ENCODE data around the gene CCDC88C. TPM values are rescaled to one million over a fixed set of nuclear protein-coding genes. Genes with fewer than 3 reads are reported as not detected.
"Not testable (repeated sequence)": the region's sequence is repeated elsewhere in the genome, so short reads cannot be mapped to it uniquely, and the experiment has no call there.

The CCDC88C gene
- total and polyA plus RNA-seq, 2 donors = 25.6 to 47.4 TPM

DNA sequence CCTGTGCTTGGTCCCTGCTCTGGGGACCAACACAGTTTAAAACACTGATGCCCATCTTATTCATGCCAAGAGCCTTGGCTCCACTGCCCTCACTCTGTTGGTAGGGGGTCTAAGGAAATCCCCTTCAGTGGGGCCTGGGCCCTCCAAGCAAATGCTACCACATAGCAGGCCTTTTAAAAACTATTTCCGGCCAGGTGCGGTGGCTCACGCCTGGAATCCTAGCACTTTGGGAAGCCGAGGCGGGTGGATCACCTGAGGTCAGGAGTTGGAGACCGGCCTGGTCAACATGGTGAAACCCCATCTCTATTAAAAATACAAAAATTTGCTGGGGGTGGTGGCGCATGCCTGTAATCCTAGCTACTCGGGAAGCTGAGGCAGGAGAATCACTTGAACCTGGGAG is 172.0 kb downstream of the CCDC88C start:
- 93% methylated on average over 8 of the region's 8 CpGs for WGBS
- peaks cover 43 to 63% of the 10 kb centered on the region in 2 donors for H3K4me1 ChIP-seq (ENCODE audit: control insufficient read depth in 2 of 2, insufficient read depth in 2 of 2, low read length in 2 of 2)
- H3K27ac ChIP-seq (ENCODE audit: low read depth in 1 of 2, low read length in 1 of 2) = peak overlapping the region; percentile 17 to 50

DNA sequence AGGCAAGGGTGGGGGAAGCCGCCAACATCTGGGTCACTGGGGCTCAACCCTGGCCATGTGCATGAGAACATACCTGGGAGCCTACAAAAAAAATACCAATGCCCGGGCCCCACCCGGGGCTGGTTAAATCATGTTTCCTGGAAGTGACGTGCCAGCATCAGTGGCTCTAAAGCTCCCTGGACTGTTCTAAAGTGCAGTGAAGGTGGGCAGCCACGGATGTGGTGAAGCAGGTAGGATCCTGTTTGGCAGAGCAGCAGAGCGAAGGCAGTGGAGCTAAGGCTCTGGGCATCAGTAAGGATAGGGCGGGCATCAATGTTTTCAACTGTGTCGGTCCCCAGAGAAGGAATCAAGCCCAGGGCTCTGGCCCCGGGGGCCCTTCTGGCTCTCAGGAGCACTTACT is 172.6 kb downstream of the CCDC88C start:
- peak overlapping the region; percentile 6 to 52 for H3K27ac ChIP-seq (ENCODE audit: low read depth in 1 of 2, low read length in 1 of 2)
- H3K27me3 ChIP-seq (ENCODE audit: control insufficient read depth in 2 of 2, insufficient read depth in 1 of 2, low read length in 1 of 2) = no peaks in the 10 kb centered on the region
- DNase-seq (ENCODE audit: low read depth in 6 of 9, low spot score in 9 of 9) = peak in 1 of 9 donors; percentile 53
- no peaks in the 10 kb centered on the region for H3K36me3 ChIP-seq (ENCODE audit: control insufficient read depth in 2 of 2, insufficient read depth in 2 of 2, low read length in 1 of 2)
- no peaks in the 10 kb centered on the region for H3K9me3 ChIP-seq (ENCODE audit: control insufficient read depth in 2 of 2, insufficient read depth in 1 of 2, low read length in 1 of 2)
- no peak overlapping the region for H3K4me3 ChIP-seq (ENCODE audit: low read length in 2 of 2)
- WGBS = 76% methylated on average over 9 of the region's 9 CpGs
- peaks cover 37 to 57% of the 10 kb centered on the region in 2 donors for H3K4me1 ChIP-seq (ENCODE audit: control insufficient read depth in 2 of 2, insufficient read depth in 2 of 2, low read length in 2 of 2)

More for the DNA sequence above, 172.0 kb downstream of the CCDC88C start:
- not testable (repeated sequence) for H3K4me3 ChIP-seq (ENCODE audit: low read length in 2 of 2); H3K9me3 ChIP-seq (ENCODE audit: control insufficient read depth in 2 of 2, insufficient read depth in 1 of 2, low read length in 1 of 2); H3K27me3 ChIP-seq (ENCODE audit: control insufficient read depth in 2 of 2, insufficient read depth in 1 of 2, low read length in 1 of 2); H3K36me3 ChIP-seq (ENCODE audit: control insufficient read depth in 2 of 2, insufficient read depth in 2 of 2, low read length in 1 of 2); DNase-seq (ENCODE audit: low read depth in 6 of 9, low spot score in 9 of 9)

DNA sequence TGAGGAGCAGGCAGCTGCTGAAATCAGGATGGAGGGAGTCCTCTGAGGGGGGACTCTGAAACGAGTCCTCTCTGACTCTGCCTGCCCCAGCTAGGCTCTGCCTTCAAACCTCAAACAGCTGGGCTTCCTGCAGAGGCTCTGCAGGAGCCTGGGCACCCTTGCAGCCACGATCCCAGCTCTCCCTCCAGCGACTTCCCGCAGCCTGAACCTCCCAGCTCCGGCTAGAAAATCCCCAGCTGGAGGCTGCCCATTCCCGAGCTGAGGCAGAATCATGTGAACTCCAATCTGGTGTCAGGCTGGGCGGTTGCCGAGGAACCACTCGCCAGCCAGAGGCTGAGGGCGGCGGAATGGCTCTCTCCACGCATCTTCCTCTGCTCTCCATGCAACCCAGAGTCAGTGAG is 173.1 kb downstream of the CCDC88C start, which contains the start of gene GPR68:
TSS of gene GPR68 (minus strand) at position 204 of the 401 bp plus-strand sequence. CDS start 9,654 bp downstream, outside the sequence.
- Histone ChIP-seq H3K36me3 (ENCODE audit: control insufficient read depth in 2 of 2, insufficient read depth in 2 of 2, low read length in 1 of 2) (no peaks in the 10 kb centered on the region), H3K9me3 (ENCODE audit: control insufficient read depth in 2 of 2, insufficient read depth in 1 of 2, low read length in 1 of 2) (no peaks in the 10 kb centered on the region), H3K27me3 (ENCODE audit: control insufficient read depth in 2 of 2, insufficient read depth in 1 of 2, low read length in 1 of 2) (no peaks in the 10 kb centered on the region), H3K4me1 (ENCODE audit: control insufficient read depth in 2 of 2, insufficient read depth in 2 of 2, low read length in 2 of 2) (peaks cover 34 to 53% of the 10 kb centered on the region in 2 donors), H3K27ac (ENCODE audit: low read depth in 1 of 2, low read length in 1 of 2) (peak within 1 kb of the TSS; percentile 50 to 52), H3K4me3 (ENCODE audit: low read length in 2 of 2) (no peak within 1 kb of the TSS)
- DNase-seq (ENCODE audit: low read depth in 6 of 9, low spot score in 9 of 9) = peak in 1 of 9 donors; percentile 72
- 23% methylated on average over 12 of the region's 12 CpGs for WGBS

DNA sequence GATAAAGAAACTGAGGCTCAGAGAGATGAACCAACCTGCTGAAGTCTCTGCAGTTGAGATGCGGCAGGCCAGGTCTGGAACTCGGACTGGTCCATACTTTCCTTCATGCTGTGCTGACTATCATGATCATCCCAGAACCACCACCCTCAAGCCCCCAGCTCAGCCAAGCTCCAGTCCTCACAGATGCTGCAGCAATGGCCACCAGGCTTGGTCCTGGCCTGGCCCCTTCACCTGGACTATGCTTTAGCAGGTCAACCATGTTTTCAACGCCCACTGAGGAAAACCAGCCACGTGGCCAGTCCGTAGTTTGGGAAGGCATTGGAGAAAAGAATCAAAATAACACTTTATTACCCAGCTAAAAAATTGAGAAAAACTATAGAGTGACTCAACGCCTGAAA is 174.5 kb downstream of the CCDC88C start:
- H3K27ac ChIP-seq (ENCODE audit: low read depth in 1 of 2, low read length in 1 of 2) = peak overlapping the region; percentile 52 to 62
- DNase-seq (ENCODE audit: low read depth in 6 of 9, low spot score in 9 of 9) = no peak
- no peaks in the 10 kb centered on the region for H3K27me3 ChIP-seq (ENCODE audit: control insufficient read depth in 2 of 2, insufficient read depth in 1 of 2, low read length in 1 of 2)
- H3K4me3 ChIP-seq (ENCODE audit: low read length in 2 of 2) = no peak overlapping the region
- H3K9me3 ChIP-seq (ENCODE audit: control insufficient read depth in 2 of 2, insufficient read depth in 1 of 2, low read length in 1 of 2) = no peaks in the 10 kb centered on the region
- peaks cover 40 to 63% of the 10 kb centered on the region in 2 donors for H3K4me1 ChIP-seq (ENCODE audit: control insufficient read depth in 2 of 2, insufficient read depth in 2 of 2, low read length in 2 of 2)
- 89% methylated on average over 6 of the region's 6 CpGs for WGBS
- H3K36me3 ChIP-seq (ENCODE audit: control insufficient read depth in 2 of 2, insufficient read depth in 2 of 2, low read length in 1 of 2) = no peaks in the 10 kb centered on the region

DNA sequence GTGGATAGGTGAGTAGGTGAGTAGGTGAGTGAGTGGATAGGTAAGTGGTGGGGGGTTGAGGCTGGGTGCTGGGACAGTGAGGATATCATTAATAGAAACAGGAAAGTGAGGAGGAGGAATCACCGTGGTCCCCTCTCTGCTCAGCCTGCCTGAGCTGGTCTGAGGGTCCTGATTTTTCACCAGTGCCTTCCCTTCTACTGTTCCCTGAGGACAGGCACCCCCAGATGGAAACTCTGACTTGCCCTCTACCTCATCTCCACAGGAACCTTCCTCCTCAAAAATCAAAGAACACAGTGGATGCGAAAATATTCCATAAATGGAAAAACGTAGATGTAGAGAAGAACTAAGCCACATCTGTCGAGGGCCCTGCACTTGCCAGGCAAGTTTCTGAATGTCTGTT is 175.0 kb downstream of the CCDC88C start:
- Histone ChIP-seq H3K4me3 (ENCODE audit: low read length in 2 of 2) (no peak overlapping the region), H3K36me3 (ENCODE audit: control insufficient read depth in 2 of 2, insufficient read depth in 2 of 2, low read length in 1 of 2) (no peaks in the 10 kb centered on the region), H3K27me3 (ENCODE audit: control insufficient read depth in 2 of 2, insufficient read depth in 1 of 2, low read length in 1 of 2) (no peaks in the 10 kb centered on the region), H3K4me1 (ENCODE audit: control insufficient read depth in 2 of 2, insufficient read depth in 2 of 2, low read length in 2 of 2) (peaks cover 40 to 63% of the 10 kb centered on the region in 2 donors), H3K27ac (ENCODE audit: low read depth in 1 of 2, low read length in 1 of 2) (no peak overlapping the region), H3K9me3 (ENCODE audit: control insufficient read depth in 2 of 2, insufficient read depth in 1 of 2, low read length in 1 of 2) (no peaks in the 10 kb centered on the region)
- DNase-seq (ENCODE audit: low read depth in 6 of 9, low spot score in 9 of 9) = no peak
- WGBS = 88% methylated on average over 4 of the region's 4 CpGs

DNA sequence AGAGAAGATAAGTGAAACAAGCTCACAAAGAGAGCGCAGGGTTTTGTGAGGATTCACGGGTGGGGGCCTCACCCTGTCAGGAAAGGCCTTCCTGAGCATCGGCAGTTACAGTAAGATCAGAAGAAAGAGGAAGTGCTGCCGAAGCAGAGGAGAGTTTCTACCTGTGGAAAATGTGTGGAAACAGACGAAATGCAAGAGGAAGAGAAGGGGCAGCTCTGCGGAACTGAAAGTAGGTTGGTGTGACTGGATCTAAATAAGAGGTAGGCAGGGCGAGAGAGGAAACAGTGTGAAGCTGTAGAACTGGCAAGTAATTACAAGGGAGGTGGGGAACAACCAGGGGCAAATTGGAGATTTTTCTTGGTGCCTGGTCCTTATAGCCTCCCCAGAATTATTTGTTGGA is 175.8 kb downstream of the CCDC88C start:
- 16% methylated on average over 7 of the region's 7 CpGs for WGBS
- DNase-seq (ENCODE audit: low read depth in 6 of 9, low spot score in 9 of 9) = peak in 1 of 9 donors; percentile 75
- Histone ChIP-seq H3K27me3 (ENCODE audit: control insufficient read depth in 2 of 2, insufficient read depth in 1 of 2, low read length in 1 of 2) (no peaks in the 10 kb centered on the region), H3K4me3 (ENCODE audit: low read length in 2 of 2) (peak overlapping the region in 1 of 2 donors; percentile 8), H3K9me3 (ENCODE audit: control insufficient read depth in 2 of 2, insufficient read depth in 1 of 2, low read length in 1 of 2) (no peaks in the 10 kb centered on the region), H3K27ac (ENCODE audit: low read depth in 1 of 2, low read length in 1 of 2) (peak overlapping the region; percentile 50 to 58), H3K4me1 (ENCODE audit: control insufficient read depth in 2 of 2, insufficient read depth in 2 of 2, low read length in 2 of 2) (peaks cover 40 to 63% of the 10 kb centered on the region in 2 donors), H3K36me3 (ENCODE audit: control insufficient read depth in 2 of 2, insufficient read depth in 2 of 2, low read length in 1 of 2) (no peaks in the 10 kb centered on the region)

DNA sequence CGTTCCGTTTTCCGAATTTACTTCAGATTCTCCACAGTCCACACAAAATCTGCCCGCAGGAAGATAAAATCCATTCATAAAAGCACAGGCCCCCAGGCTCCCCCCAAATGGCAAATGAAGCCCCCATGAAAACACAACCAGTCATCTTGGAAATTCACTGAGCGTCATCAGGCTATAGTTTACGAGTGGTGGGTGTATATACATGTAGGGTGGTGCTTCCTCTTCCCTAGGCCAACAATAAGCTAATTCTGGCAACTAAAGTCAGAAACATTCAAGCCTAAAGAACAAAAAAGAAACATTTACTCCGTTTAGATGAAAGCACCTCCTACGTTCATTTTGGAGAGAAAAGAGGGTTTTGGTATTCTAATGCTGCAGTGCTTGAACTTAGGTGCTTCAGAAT is 179.0 kb downstream of the CCDC88C start:
- H3K27ac ChIP-seq (ENCODE audit: low read depth in 1 of 2, low read length in 1 of 2) = no peak overlapping the region
- H3K4me3 ChIP-seq (ENCODE audit: low read length in 2 of 2) = no peak overlapping the region
- H3K36me3 ChIP-seq (ENCODE audit: control insufficient read depth in 2 of 2, insufficient read depth in 2 of 2, low read length in 1 of 2) = peaks cover 0 to 1% of the 10 kb centered on the region in 2 donors
- no peaks in the 10 kb centered on the region for H3K9me3 ChIP-seq (ENCODE audit: control insufficient read depth in 2 of 2, insufficient read depth in 1 of 2, low read length in 1 of 2)
- no peaks in the 10 kb centered on the region for H3K27me3 ChIP-seq (ENCODE audit: control insufficient read depth in 2 of 2, insufficient read depth in 1 of 2, low read length in 1 of 2)
- H3K4me1 ChIP-seq (ENCODE audit: control insufficient read depth in 2 of 2, insufficient read depth in 2 of 2, low read length in 2 of 2) = peaks cover 21 to 37% of the 10 kb centered on the region in 2 donors
- DNase-seq (ENCODE audit: low read depth in 6 of 9, low spot score in 9 of 9) = no peak
- WGBS = 82% methylated on average over 8 of the region's 8 CpGs

DNA sequence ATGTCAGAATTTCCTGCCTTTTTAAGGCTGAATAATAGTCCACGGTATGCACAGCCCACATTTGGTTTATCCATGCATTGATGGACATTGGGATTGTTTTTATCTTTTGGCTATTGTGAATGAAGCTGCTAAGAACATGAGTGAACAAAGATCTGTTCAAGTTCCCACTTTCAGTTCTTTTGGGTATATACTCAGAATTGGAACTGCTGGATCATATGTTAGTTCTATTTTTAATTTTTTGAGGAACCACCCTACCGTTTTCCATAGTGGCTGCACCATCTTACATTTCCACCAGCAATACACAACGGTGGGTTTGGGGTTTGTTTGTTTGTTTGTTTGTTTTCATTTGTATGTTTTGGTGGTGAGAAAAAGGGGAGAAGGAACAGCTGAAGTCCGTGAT is 179.5 kb downstream of the CCDC88C start:
- Histone ChIP-seq H3K27me3 (ENCODE audit: control insufficient read depth in 2 of 2, insufficient read depth in 1 of 2, low read length in 1 of 2) (no peaks in the 10 kb centered on the region), H3K9me3 (ENCODE audit: control insufficient read depth in 2 of 2, insufficient read depth in 1 of 2, low read length in 1 of 2) (no peaks in the 10 kb centered on the region), H3K27ac (ENCODE audit: low read depth in 1 of 2, low read length in 1 of 2) (no peak overlapping the region), H3K4me3 (ENCODE audit: low read length in 2 of 2) (no peak overlapping the region), H3K4me1 (ENCODE audit: control insufficient read depth in 2 of 2, insufficient read depth in 2 of 2, low read length in 2 of 2) (peaks cover 16 to 31% of the 10 kb centered on the region in 2 donors), H3K36me3 (ENCODE audit: control insufficient read depth in 2 of 2, insufficient read depth in 2 of 2, low read length in 1 of 2) (peaks cover 0 to 3% of the 10 kb centered on the region in 2 donors)
- 75% methylated on average over 4 of the region's 4 CpGs for WGBS
- no peak for DNase-seq (ENCODE audit: low read depth in 6 of 9, low spot score in 9 of 9)

DNA sequence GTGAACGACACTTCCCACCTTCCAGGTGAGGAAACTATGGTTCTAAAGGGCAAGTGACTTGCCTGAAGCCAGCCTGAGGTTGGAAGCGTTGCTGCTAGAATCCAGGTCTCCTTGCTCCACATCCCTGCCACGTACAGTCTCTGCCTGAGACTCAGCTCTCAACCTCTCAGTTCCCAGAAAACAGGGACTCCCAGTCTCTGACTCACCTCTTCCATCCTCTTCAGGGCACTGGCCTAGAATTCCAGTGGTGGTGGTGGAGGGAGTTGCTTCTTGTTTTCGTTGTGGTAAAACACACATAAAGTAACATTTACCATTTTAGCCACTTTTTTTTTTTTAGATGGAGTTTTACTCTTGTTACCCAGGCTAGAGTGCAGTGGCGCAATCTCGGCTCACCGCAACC is 180.4 kb downstream of the CCDC88C start:
- H3K4me1 ChIP-seq (ENCODE audit: control insufficient read depth in 2 of 2, insufficient read depth in 2 of 2, low read length in 2 of 2) = peaks cover 13 to 24% of the 10 kb centered on the region in 2 donors
- WGBS = 97% methylated on average over 7 of the region's 7 CpGs

More for the DNA sequence above, 180.4 kb downstream of the CCDC88C start:
- H3K27ac ChIP-seq (ENCODE audit: low read depth in 1 of 2, low read length in 1 of 2) = no peak overlapping the region
- H3K27me3 ChIP-seq (ENCODE audit: control insufficient read depth in 2 of 2, insufficient read depth in 1 of 2, low read length in 1 of 2) = no peaks in the 10 kb centered on the region
- peaks cover 0 to 3% of the 10 kb centered on the region in 2 donors for H3K36me3 ChIP-seq (ENCODE audit: control insufficient read depth in 2 of 2, insufficient read depth in 2 of 2, low read length in 1 of 2)
- H3K4me3 ChIP-seq (ENCODE audit: low read length in 2 of 2) = no peak overlapping the region
- no peak for DNase-seq (ENCODE audit: low read depth in 6 of 9, low spot score in 9 of 9)
- no peaks in the 10 kb centered on the region for H3K9me3 ChIP-seq (ENCODE audit: control insufficient read depth in 2 of 2, insufficient read depth in 1 of 2, low read length in 1 of 2)
